Measurements from ENCODE around the gene ELOVL2.

Gene ELOVL2

DNA sequence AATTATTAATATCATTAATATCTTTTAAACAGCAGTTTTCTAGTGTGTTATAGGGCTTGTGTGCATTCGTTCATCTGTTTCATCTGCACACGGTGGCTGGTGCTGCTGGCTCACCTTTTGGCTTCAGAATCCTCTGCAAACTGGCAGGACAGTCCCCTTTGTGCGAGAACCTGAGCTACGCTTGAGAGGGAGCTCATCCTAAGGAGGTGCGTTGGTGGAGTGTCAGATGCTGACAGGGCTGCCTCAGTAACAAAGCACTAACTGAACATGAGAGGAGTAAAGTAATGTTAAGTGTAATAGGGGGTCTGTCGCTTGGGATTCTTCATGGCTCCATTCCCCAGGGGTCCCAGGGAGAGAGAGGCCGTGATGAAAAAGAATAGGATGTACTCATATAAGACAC lies 22.4 kb downstream of the ELOVL2 start:
- no peak overlapping the region for H3K9ac ChIP-seq
- H2AFZ ChIP-seq (ENCODE audit: low read depth), result no peak overlapping the region
- TF ChIP-seq, protein P1, sequence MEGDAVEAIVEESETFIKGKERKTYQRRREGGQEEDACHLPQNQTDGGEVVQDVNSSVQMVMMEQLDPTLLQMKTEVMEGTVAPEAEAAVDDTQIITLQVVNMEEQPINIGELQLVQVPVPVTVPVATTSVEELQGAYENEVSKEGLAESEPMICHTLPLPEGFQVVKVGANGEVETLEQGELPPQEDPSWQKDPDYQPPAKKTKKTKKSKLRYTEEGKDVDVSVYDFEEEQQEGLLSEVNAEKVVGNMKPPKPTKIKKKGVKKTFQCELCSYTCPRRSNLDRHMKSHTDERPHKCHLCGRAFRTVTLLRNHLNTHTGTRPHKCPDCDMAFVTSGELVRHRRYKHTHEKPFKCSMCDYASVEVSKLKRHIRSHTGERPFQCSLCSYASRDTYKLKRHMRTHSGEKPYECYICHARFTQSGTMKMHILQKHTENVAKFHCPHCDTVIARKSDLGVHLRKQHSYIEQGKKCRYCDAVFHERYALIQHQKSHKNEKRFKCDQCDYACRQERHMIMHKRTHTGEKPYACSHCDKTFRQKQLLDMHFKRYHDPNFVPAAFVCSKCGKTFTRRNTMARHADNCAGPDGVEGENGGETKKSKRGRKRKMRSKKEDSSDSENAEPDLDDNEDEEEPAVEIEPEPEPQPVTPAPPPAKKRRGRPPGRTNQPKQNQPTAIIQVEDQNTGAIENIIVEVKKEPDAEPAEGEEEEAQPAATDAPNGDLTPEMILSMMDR (conservative IDR thresholded peaks at IDR 0.05; ENCODE audit: low read depth, low read length), result no peak
- no peaks in the 10 kb centered on the region for H4K20me1 ChIP-seq (ENCODE audit: insufficient read depth)
- H3K27me3 ChIP-seq (ENCODE audit: insufficient read depth, low read depth), result no peaks in the 10 kb centered on the region
- no peak overlapping the region for H3K4me3 ChIP-seq (IDR thresholded peaks at IDR 0.05; ENCODE audit: insufficient read depth, low read depth, low read length)
- no peaks in the 10 kb centered on the region for H3K36me3 ChIP-seq (ENCODE audit: insufficient read depth)
- no peak overlapping the region for H3K4me2 ChIP-seq
- no peaks in the 10 kb centered on the region for H3K79me2 ChIP-seq (ENCODE audit: insufficient read depth, low read depth)
- no peak overlapping the region for H3K27ac ChIP-seq
- peaks cover 5% of the 10 kb centered on the region for H3K4me1 ChIP-seq (ENCODE audit: low read depth, poor library complexity, severe bottlenecking)

DNA sequence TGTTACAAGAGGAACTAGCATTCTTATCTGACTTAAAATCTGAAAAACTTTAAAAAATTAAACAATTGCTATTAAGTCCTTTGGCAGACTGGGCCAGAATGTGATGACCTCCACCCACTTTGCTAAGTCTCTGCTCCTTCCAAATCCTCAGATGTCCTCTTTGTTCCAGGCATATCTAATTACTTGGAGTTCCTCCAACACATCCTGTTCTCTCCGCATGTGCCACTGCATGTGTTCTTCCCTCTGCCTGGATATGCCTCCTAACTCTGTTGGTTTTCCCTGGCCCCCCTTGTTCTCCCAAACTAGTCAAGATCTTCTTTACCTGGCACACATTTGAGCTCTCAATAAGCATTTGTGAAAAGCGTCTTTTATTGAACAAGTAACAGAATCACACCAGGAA lies 23.1 kb downstream of the ELOVL2 start:
- TF ChIP-seq, protein P1 (conservative IDR thresholded peaks at IDR 0.05; ENCODE audit: low read depth, low read length), result no peak
- no peaks in the 10 kb centered on the region for H3K27me3 ChIP-seq (ENCODE audit: insufficient read depth, low read depth)

DNA sequence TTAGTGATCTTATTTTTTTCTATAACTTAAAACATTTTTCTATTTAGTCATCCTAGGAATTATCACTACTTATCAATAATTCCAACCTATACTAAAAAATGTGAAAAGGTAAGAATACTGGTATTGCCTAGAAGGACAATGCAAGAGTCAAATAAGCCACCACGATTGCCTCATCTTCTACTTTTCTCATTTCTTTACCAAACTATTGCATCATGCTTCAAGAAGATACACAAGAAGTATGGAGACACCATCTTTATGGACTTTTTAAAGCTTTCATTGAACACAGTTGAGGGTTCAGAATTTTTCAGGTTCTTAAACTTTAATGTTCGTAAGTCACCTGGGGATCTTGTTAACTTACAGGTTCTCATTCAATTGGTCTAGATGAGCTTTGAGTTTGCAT lies 25.9 kb downstream of the ELOVL2 start:
- no peaks in the 10 kb centered on the region for H3K27me3 ChIP-seq (ENCODE audit: insufficient read depth, low read depth)
- H3K79me2 ChIP-seq (ENCODE audit: insufficient read depth, low read depth), result no peaks in the 10 kb centered on the region
- H3K36me3 ChIP-seq (ENCODE audit: insufficient read depth), result no peaks in the 10 kb centered on the region
- no peak overlapping the region for H3K4me3 ChIP-seq (IDR thresholded peaks at IDR 0.05; ENCODE audit: insufficient read depth, low read depth, low read length)
- TF ChIP-seq, protein P1 (conservative IDR thresholded peaks at IDR 0.05; ENCODE audit: low read depth, low read length), result no peak
- H2AFZ ChIP-seq (ENCODE audit: low read depth), result no peak overlapping the region
- no peak overlapping the region for H3K27ac ChIP-seq
- no peaks in the 10 kb centered on the region for H4K20me1 ChIP-seq (ENCODE audit: insufficient read depth)
- H3K9ac ChIP-seq, result no peak overlapping the region
- H3K4me2 ChIP-seq, result no peak overlapping the region
- H3K4me1 ChIP-seq (ENCODE audit: low read depth, poor library complexity, severe bottlenecking), result no peaks in the 10 kb centered on the region

More for the DNA sequence above, 23.1 kb downstream of the ELOVL2 start:
- H3K4me1 ChIP-seq (ENCODE audit: low read depth, poor library complexity, severe bottlenecking), result no peaks in the 10 kb centered on the region
- H3K4me2 ChIP-seq, result no peak overlapping the region
- H3K79me2 ChIP-seq (ENCODE audit: insufficient read depth, low read depth), result no peaks in the 10 kb centered on the region
- no peaks in the 10 kb centered on the region for H3K36me3 ChIP-seq (ENCODE audit: insufficient read depth)
- H4K20me1 ChIP-seq (ENCODE audit: insufficient read depth), result no peaks in the 10 kb centered on the region
- H3K4me3 ChIP-seq (IDR thresholded peaks at IDR 0.05; ENCODE audit: insufficient read depth, low read depth, low read length), result no peak overlapping the region
- H3K27ac ChIP-seq, result no peak overlapping the region
- H2AFZ ChIP-seq (ENCODE audit: low read depth), result no peak overlapping the region
- H3K9ac ChIP-seq, result no peak overlapping the region

DNA sequence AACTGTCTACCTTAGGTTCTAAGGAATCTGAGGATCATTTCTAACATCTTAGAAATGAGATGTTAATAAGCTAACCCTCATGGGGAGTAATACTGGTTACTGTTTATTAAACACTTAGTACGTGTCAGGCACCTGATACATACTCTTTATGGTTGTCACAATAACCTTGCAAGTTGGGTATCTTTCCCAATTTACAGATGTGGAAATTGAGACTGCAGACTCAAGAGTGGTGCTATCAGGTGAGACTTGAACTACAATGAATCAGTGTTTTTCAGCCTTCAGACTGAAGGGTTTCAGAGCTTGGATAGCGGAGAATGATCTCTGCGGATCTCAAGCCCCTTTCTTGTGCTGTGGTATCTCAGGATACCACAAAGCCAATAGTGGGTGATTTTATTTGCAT lies 27.0 kb downstream of the ELOVL2 start:
- H3K9ac ChIP-seq, result no peak overlapping the region
- TF ChIP-seq, protein P1 (conservative IDR thresholded peaks at IDR 0.05; ENCODE audit: low read depth, low read length), result no peak
- H3K27ac ChIP-seq, result no peak overlapping the region
- no peaks in the 10 kb centered on the region for H3K79me2 ChIP-seq (ENCODE audit: insufficient read depth, low read depth)
- no peaks in the 10 kb centered on the region for H3K27me3 ChIP-seq (ENCODE audit: insufficient read depth, low read depth)
- no peak overlapping the region for H3K4me2 ChIP-seq
- no peaks in the 10 kb centered on the region for H3K36me3 ChIP-seq (ENCODE audit: insufficient read depth)
- no peaks in the 10 kb centered on the region for H4K20me1 ChIP-seq (ENCODE audit: insufficient read depth)
- no peak overlapping the region for H2AFZ ChIP-seq (ENCODE audit: low read depth)
- no peaks in the 10 kb centered on the region for H3K4me1 ChIP-seq (ENCODE audit: low read depth, poor library complexity, severe bottlenecking)
- H3K4me3 ChIP-seq (IDR thresholded peaks at IDR 0.05; ENCODE audit: insufficient read depth, low read depth, low read length), result no peak overlapping the region

Data from KMS-11 (cell line).